PC-3 (cell line): ENCODE data around the gene PRICKLE3.

ENCODE experiments used
- EZH2 ChIP-seq: fragments of 300-600 bp; sonication (generic); IDR thresholded peaks from one replicate; pipeline ENCODE4 v1.6.1; 2017; ENCODE audit warnings: antibody characterized with exemption, mild to moderate bottlenecking, low read length; ENCODE audit not compliant: unreplicated experiment
- EZH2phosphoT487 ChIP-seq: fragments of 300-600 bp; sonication (generic); IDR thresholded peaks from 2 replicates; pipeline ENCODE4 v1.6.1; 2018; ENCODE audit warnings: mild to moderate bottlenecking, antibody characterized with exemption, low read length, borderline replicate concordance
- TF ChIP-seq, protein P1 (sequence below): fragments of 300-600 bp; sonication (generic); conservative IDR thresholded peaks from 2 replicates; pipeline ENCODE4 v1.5.1; 2017; ENCODE audit warnings: antibody characterized with exemption, low read depth, mild to moderate bottlenecking, low read length

GRCh38 chrX:49199906-49200771, 14.0 kb upstream of the PRICKLE3 start, which contains the start of gene SYP:
- TF ChIP-seq, protein P1, sequence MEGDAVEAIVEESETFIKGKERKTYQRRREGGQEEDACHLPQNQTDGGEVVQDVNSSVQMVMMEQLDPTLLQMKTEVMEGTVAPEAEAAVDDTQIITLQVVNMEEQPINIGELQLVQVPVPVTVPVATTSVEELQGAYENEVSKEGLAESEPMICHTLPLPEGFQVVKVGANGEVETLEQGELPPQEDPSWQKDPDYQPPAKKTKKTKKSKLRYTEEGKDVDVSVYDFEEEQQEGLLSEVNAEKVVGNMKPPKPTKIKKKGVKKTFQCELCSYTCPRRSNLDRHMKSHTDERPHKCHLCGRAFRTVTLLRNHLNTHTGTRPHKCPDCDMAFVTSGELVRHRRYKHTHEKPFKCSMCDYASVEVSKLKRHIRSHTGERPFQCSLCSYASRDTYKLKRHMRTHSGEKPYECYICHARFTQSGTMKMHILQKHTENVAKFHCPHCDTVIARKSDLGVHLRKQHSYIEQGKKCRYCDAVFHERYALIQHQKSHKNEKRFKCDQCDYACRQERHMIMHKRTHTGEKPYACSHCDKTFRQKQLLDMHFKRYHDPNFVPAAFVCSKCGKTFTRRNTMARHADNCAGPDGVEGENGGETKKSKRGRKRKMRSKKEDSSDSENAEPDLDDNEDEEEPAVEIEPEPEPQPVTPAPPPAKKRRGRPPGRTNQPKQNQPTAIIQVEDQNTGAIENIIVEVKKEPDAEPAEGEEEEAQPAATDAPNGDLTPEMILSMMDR = no peak
- TF ChIP-seq EZH2phosphoT487 (no peak), EZH2 (no peak)
